PC-3 (cell line): Measurements from ENCODE around the gene PSMB1.

Experiments
- CTCF ChIP-seq: fragments of 300-600 bp; sonication (generic); conservative IDR thresholded peaks from 2 replicates; pipeline ENCODE4 v1.5.1; 2017; ENCODE audit warnings: antibody characterized with exemption, low read depth, mild to moderate bottlenecking, low read length
- EZH2 ChIP-seq: fragments of 300-600 bp; sonication (generic); IDR thresholded peaks from one replicate; pipeline ENCODE4 v1.6.1; 2017; ENCODE audit warnings: antibody characterized with exemption, mild to moderate bottlenecking, low read length; ENCODE audit not compliant: unreplicated experiment

- no peak for TF ChIP-seq CTCF
- no peak for TF ChIP-seq EZH2
Measured at GRCh38 chr6:170583756-170584180, 30.7 kb upstream of the PSMB1 start.
